Activated CD8-positive, alpha-beta T cell treated with anti-CD3 and anti-CD28 coated beads for 36 hours (primary cell): Measurements from ENCODE around the gene PPP2R2B. TPM values are rescaled to one million over a fixed set of nuclear protein-coding genes. Genes with fewer than 3 reads are reported as not detected.

Source experiments
- ATAC-seq: fragments of 200-7000 bp; cut with Tn5 transposase; one replicate; pipeline ENCODE4 v1.10.0; 2021; ENCODE audit warnings: mild to moderate bottlenecking, moderate library complexity
- CTCF ChIA-PET: fragments of 350-600 bp; sonication (Branson Sonifier 250); formaldehyde crosslinking; loops from one replicate; lab custom pipeline; 2021; ENCODE audit warnings: antibody characterized with exemption; lab: Charles Lee
- POLR2A ChIA-PET: fragments of 350-600 bp; sonication (Branson Sonifier 250); formaldehyde crosslinking; loops from one replicate; lab custom pipeline; 2021; ENCODE audit warnings: antibody characterized with exemption; lab: Charles Lee
- DNase-seq: peaks from one replicate; pipeline ENCODE4 v3.0.0-alpha.2; 2020
- H3K27ac Mint-ChIP-seq: one replicate; pipeline ENCODE4 v1.8.0; 2021; ENCODE audit warnings: mild to moderate bottlenecking, mixed read lengths
- H3K27me3 Mint-ChIP-seq: one replicate; pipeline ENCODE4 v1.8.0; 2021; ENCODE audit warnings: mixed read lengths
- H3K36me3 Mint-ChIP-seq: one replicate; pipeline ENCODE4 v1.8.0; 2021; ENCODE audit warnings: low read depth, mixed read lengths
- H3K4me1 Mint-ChIP-seq: one replicate; pipeline ENCODE4 v1.8.0; 2021; ENCODE audit warnings: low read depth, mixed read lengths
- H3K4me3 Mint-ChIP-seq: one replicate; pipeline ENCODE4 v1.8.0; 2021; ENCODE audit warnings: mild to moderate bottlenecking, moderate library complexity, mixed read lengths
- H3K9me3 Mint-ChIP-seq: one replicate; pipeline ENCODE4 v1.8.0; 2021; ENCODE audit warnings: mixed read lengths
- intact Hi-C: fragments of 100-400 bp; cut with micrococcal nuclease; formaldehyde crosslinking; loops from one replicate; pipeline ENCODE4 v1.10.0; 2022
- total RNA-seq, 2 experiments: library from RNA; stranded (reverse); gene quantifications; one replicate each; pipeline ENCODE4 v1.2.3, GENCODE V29; 2021
- TF ChIP-seq, protein P1 (sequence below): fragments of 200-600 bp; IDR thresholded peaks from one replicate; pipeline ENCODE4 v1.8.0; 2022; ENCODE audit warnings: antibody characterized with exemption, mild to moderate bottlenecking

PPP2R2B gene
- total RNA-seq, 2 experiments from 2014 or later: 0.56 to 0.65 TPM

DNA sequence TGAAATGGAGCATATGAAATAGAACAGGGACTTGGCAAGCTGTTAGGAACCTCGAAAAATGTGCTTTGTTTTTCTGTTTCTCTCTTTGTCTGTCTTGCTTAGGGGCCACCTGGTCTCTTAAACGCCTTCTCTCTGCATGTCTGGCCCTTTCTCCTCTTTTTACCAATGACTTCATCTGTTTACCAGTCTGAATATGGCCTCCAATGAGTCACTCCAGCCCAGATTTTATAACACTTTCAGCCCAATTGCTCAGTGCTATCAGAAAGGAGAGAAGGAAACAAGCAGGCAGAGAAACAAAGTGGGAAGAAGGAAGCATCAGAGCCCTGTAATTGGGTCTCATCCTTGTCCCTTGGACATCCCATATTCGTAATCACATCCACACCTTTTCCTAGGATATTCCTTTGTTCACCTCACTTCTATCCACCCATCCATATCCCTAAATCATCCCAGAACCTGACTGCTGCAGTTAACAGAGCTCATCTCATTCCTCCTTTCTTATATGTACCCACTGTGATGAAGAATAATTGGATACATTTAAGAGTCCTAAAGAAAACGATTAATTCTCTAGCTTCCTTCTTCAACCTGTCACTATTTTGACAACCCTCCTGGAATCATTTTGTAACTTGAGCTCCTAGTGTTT is 210.8 kb downstream of the PPP2R2B start:
- Mint-ChIP-seq H3K9me3 (no peaks in the 10 kb centered on the region), H3K27me3 (no peaks in the 10 kb centered on the region), H3K27ac (no peak overlapping the region), H3K4me1 (peaks cover 6% of the 10 kb centered on the region), H3K4me3 (no peak overlapping the region), H3K36me3 (no peaks in the 10 kb centered on the region)
- DNase-seq (no peak), ATAC-seq (peak; percentile 49)
- POLR2A ChIA-PET: no interaction called here
- CTCF ChIA-PET: interaction anchor here (0.7 to 1.7 kb wide), 2 partner anchors 134 to 521 kb away, joined by 3 to 4 read pairs; no protein-coding TSS in a partner anchor
- TF ChIP-seq, protein P1, sequence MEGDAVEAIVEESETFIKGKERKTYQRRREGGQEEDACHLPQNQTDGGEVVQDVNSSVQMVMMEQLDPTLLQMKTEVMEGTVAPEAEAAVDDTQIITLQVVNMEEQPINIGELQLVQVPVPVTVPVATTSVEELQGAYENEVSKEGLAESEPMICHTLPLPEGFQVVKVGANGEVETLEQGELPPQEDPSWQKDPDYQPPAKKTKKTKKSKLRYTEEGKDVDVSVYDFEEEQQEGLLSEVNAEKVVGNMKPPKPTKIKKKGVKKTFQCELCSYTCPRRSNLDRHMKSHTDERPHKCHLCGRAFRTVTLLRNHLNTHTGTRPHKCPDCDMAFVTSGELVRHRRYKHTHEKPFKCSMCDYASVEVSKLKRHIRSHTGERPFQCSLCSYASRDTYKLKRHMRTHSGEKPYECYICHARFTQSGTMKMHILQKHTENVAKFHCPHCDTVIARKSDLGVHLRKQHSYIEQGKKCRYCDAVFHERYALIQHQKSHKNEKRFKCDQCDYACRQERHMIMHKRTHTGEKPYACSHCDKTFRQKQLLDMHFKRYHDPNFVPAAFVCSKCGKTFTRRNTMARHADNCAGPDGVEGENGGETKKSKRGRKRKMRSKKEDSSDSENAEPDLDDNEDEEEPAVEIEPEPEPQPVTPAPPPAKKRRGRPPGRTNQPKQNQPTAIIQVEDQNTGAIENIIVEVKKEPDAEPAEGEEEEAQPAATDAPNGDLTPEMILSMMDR: no peak
- intact Hi-C loops: no loop called here

DNA sequence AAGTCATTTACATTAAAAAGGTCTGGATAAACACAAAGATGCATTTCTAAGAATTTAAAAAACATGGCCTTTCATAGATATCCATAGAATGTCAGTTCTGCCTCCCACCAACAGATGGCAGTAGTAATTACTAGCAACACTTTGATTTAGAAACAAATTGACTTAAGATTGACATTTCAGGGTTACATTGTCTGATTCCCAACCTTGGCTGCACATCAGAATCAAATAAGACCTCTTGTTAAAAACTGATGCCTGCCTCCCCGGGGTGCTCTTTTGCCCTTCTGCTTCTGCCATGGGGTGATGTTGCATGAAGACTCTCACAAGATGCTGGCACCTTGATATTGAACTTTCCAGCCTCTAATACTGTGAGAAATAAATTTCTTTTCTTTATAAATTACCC is 216.3 kb downstream of the PPP2R2B start:
- peaks cover 6% of the 10 kb centered on the region for H3K4me1 Mint-ChIP-seq
- no peaks in the 10 kb centered on the region for H3K36me3 Mint-ChIP-seq
- DNase-seq (no peak), ATAC-seq (no peak)
- POLR2A ChIA-PET: no interaction called here
- CTCF ChIA-PET: interaction anchor here (0.7 to 5.4 kb wide), 13 partner anchors 9 to 527 kb away, joined by 3 to 59 read pairs (median 5); partner anchors contain the start of gene PPP2R2B
- no peaks in the 10 kb centered on the region for H3K9me3 Mint-ChIP-seq
- no peak overlapping the region for H3K27ac Mint-ChIP-seq
- H3K4me3 Mint-ChIP-seq: no peak overlapping the region
- TF ChIP-seq, protein P1: peak; percentile 82
- no peaks in the 10 kb centered on the region for H3K27me3 Mint-ChIP-seq
- intact Hi-C loops: no loop called here

DNA sequence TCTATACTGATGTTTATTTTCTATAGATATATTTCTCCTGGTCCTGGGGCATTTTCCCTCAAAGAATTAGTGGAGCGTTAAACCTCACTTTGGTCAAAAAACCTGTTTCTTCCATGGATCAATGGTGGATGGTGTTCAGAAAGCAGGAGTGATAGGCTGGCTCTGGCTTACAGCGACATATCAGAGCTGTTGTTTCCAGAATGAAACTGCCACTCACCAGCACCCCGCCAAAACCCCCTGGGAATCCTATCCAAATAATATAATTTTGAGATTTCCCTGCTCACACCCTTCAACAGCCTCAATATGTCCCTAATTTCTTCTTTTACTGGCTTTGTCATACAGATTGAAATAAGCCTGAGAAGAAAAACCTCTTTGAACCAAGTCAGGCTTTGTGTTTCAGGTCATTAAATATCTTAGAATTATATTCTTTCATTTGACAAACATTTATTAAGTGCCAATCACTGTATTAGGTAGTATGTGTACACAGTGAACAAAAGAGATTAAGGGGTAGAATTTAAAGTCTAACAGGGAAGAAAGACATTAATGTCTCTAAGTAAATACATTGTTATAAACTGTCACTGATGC is 218.1 kb downstream of the PPP2R2B start:
- H3K9me3 Mint-ChIP-seq: no peaks in the 10 kb centered on the region
- H3K27me3 Mint-ChIP-seq: no peaks in the 10 kb centered on the region
- intact Hi-C loops: loop anchor here (2.0 kb wide), 1 partner anchor 306 kb away; no protein-coding TSS in a partner anchor
- ATAC-seq (no peak), DNase-seq (no peak)
- H3K27ac Mint-ChIP-seq: no peak overlapping the region
- POLR2A ChIA-PET: no interaction called here
- CTCF ChIA-PET: interaction anchor here (1.6 to 5.4 kb wide), 5 partner anchors 112 to 528 kb away, joined by 4 to 59 read pairs (median 6); partner anchors contain the start of gene PPP2R2B
- no peaks in the 10 kb centered on the region for H3K36me3 Mint-ChIP-seq
- peaks cover 4% of the 10 kb centered on the region for H3K4me1 Mint-ChIP-seq
- TF ChIP-seq, protein P1: no peak
- no peak overlapping the region for H3K4me3 Mint-ChIP-seq

DNA sequence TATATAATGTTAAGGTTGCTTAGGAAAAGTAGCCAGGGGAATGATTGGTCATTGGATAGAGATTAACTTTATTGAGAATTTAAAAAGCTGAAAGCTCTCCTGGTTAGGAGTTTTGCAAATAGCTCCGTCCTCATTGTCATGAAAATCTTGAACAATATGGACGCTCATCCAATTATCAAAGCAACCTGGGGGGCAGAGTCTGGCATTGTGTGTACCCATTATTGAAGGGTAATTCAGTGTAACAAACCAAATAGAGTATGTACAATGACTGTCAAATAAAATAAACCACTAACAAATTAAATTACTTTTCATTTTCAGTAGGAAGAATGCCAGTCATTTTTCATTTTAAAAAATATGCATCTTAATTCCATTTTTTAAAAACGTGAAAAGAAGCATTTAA is 218.6 kb downstream of the PPP2R2B start:
- Mint-ChIP-seq H3K27me3 (no peaks in the 10 kb centered on the region), H3K4me3 (no peak overlapping the region), H3K27ac (no peak overlapping the region), H3K9me3 (no peaks in the 10 kb centered on the region), H3K4me1 (no peaks in the 10 kb centered on the region), H3K36me3 (no peaks in the 10 kb centered on the region)
- no peak for ATAC-seq
- intact Hi-C loops: loop anchor here (2.0 kb wide), 1 partner anchor 307 kb away; no protein-coding TSS in a partner anchor
- ChIA-PET CTCF (interaction anchor here (1.4 to 5.4 kb wide), 2 partner anchors 303 to 307 kb away, joined by 3 to 59 read pairs; no protein-coding TSS in a partner anchor), POLR2A (no interaction called here)
- TF ChIP-seq, protein P1: no peak
- DNase-seq: no peak

DNA sequence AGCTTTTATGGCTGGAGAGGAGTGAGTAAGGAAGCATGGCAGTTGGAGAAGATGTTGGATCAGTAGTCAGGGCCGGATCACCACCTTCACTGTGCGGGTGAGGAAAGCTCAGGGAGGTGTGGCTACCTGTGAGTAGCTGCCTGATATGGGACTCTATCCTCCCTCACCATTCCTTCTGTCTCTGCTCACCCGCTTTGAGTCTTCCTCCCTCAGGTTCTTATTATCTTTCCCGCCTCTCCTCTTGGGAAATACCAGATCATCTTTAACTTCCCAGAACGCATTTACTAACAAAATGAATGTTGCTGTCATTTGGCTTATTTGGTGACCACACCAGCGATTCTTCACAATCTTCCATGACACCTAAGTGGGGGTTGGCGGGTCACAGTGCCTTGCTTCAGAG is 221.9 kb downstream of the PPP2R2B start:
- ATAC-seq (no peak), DNase-seq (no peak)
- H3K9me3 Mint-ChIP-seq: no peaks in the 10 kb centered on the region
- H3K4me3 Mint-ChIP-seq: no peak overlapping the region
- TF ChIP-seq, protein P1: no peak
- no peaks in the 10 kb centered on the region for H3K27me3 Mint-ChIP-seq
- no peaks in the 10 kb centered on the region for H3K4me1 Mint-ChIP-seq
- ChIA-PET CTCF (interaction anchor here (2.7 kb wide), 1 partner anchor 309 kb away, joined by 13 read pairs; no protein-coding TSS in a partner anchor), POLR2A (interaction anchor here (0.6 kb wide), 1 partner anchor 14 kb away, joined by 3 read pairs; no protein-coding TSS in a partner anchor)
- intact Hi-C loops: no loop called here
- no peaks in the 10 kb centered on the region for H3K36me3 Mint-ChIP-seq
- no peak overlapping the region for H3K27ac Mint-ChIP-seq
